Caco-2 (cell line): Measurements from ENCODE around the gene EPHB2. TPM values are rescaled to one million over a fixed set of nuclear protein-coding genes. Genes with fewer than 3 reads are reported as not detected.

Source experiments
- BruUV-seq: library from RNA; stranded (reverse); fragments of 400-500 nt; replicated peaks from 2 replicates; lab custom pipeline; 2021; lab: Mats Ljungman, UMichigan
- CTCF ChIA-PET: fragments of 300-600 bp; sonication (Branson Sonifier 250); formaldehyde crosslinking; loops from one replicate; lab custom pipeline; 2022; ENCODE audit warnings: antibody characterized with exemption; lab: Charles Lee
- POLR2A ChIA-PET: fragments of 300-600 bp; sonication (Branson Sonifier 250); formaldehyde crosslinking; loops from one replicate; lab custom pipeline; 2022; ENCODE audit warnings: antibody characterized with exemption; lab: Charles Lee
- DNase-seq, 2 experiments: peaks; one replicate each; pipeline versions ENCODE4 v3.0.0 to v3.0.0-alpha.2; 2020 to 2022
- H3K27me3 ChIP-seq: replicated peaks from 2 replicates; pipeline ENCODE4 v1.6.0; 2011; ENCODE audit warnings: low read length; ENCODE audit not compliant: control insufficient read depth, insufficient read depth
- H3K36me3 ChIP-seq: 2 replicates; pipeline ENCODE4 v1.5.1; 2011; ENCODE audit warnings: low read length; ENCODE audit not compliant: control insufficient read depth, insufficient read depth
- H3K4me1 ChIP-seq: fragments of 250-450 bp; sonication (Bioruptor Pico); 2 replicates; pipeline ENCODE4 v1.5.1; 2020; ENCODE audit warnings: mild to moderate bottlenecking
- H3K4me3 ChIP-seq: 2 replicates; pipeline ENCODE4 v1.5.1; 2011; ENCODE audit warnings: low read depth, mild to moderate bottlenecking, control low read depth, low read length
- H3K9me3 ChIP-seq: fragments of 250-450 bp; sonication (Bioruptor Pico); 2 replicates; pipeline ENCODE4 v1.5.1; 2020; ENCODE audit warnings: mild to moderate bottlenecking, moderate library complexity
- H3K27ac Mint-ChIP-seq: one replicate; pipeline ENCODE4 v1.8.0; 2022; ENCODE audit warnings: mixed read lengths; ENCODE audit not compliant: unreplicated experiment
- H3K27me3 Mint-ChIP-seq: one replicate; pipeline ENCODE4 v1.8.0; 2022; ENCODE audit warnings: mixed read lengths; ENCODE audit not compliant: insufficient read depth, unreplicated experiment
- H3K36me3 Mint-ChIP-seq: one replicate; pipeline ENCODE4 v1.8.0; 2022; ENCODE audit warnings: mild to moderate bottlenecking, mixed read lengths; ENCODE audit not compliant: insufficient read depth, unreplicated experiment
- H3K4me1 Mint-ChIP-seq: one replicate; pipeline ENCODE4 v1.8.0; 2022; ENCODE audit warnings: low read depth, mixed read lengths; ENCODE audit not compliant: unreplicated experiment
- H3K4me3 Mint-ChIP-seq: one replicate; pipeline ENCODE4 v1.8.0; 2022; ENCODE audit warnings: mild to moderate bottlenecking, moderate library complexity, mixed read lengths; ENCODE audit not compliant: unreplicated experiment
- H3K9me3 Mint-ChIP-seq: one replicate; pipeline ENCODE4 v1.8.0; 2022; ENCODE audit warnings: mixed read lengths; ENCODE audit not compliant: unreplicated experiment
- intact Hi-C: fragments of 100-400 bp; cut with micrococcal nuclease; formaldehyde crosslinking; loops from one replicate; pipeline ENCODE4 v1.10.0; 2022; ENCODE audit not compliant: unreplicated experiment
- total RNA-seq: library from RNA; stranded (reverse); gene quantifications from 2 replicates; pipeline ENCODE4 v1.2.3, GENCODE V29; 2022
- TF ChIP-seq, protein P1 (sequence below), 2 experiments: fragments of 200-600 bp in 1 of 2; IDR thresholded peaks; 1 replicate in 1 of 2; 2 replicates in 1 of 2; pipeline versions ENCODE4 v1.5.1 to v1.8.0; 2011 to 2022; ENCODE audit warnings: antibody characterized with exemption in 1 of 2, control low read depth in 1 of 2, inconsistent platforms in 1 of 2, low read depth in 1 of 2, low read length in 1 of 2, mild to moderate bottlenecking in 1 of 2, moderate library complexity in 1 of 2; ENCODE audit not compliant: insufficient read depth in 1 of 2, severe bottlenecking in 1 of 2, unreplicated experiment in 1 of 2

The EPHB2 gene
- total RNA-seq, 1 experiment from 2014 or later = 30.1 TPM

DNA sequence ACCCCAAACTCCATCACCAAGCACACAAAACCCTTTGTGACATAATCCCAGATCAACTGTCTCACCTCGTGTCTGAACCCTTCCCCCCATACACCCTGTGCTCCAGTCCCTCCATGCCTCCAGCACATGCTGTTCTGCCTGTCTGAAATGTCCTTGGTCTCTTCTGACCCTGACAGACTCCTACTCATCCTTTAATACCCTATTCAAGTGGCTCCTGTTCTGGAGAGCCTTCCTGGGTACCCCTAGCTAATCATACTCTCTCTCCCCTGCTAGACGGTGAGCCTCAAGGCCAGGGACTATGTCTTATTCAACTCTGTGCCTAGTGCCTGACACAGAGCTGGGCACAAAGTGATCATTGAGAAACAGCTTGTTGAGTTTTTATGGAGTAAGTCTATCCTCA is 137.1 kb downstream of the EPHB2 start:
- CTCF ChIA-PET = no interaction called here

DNA sequence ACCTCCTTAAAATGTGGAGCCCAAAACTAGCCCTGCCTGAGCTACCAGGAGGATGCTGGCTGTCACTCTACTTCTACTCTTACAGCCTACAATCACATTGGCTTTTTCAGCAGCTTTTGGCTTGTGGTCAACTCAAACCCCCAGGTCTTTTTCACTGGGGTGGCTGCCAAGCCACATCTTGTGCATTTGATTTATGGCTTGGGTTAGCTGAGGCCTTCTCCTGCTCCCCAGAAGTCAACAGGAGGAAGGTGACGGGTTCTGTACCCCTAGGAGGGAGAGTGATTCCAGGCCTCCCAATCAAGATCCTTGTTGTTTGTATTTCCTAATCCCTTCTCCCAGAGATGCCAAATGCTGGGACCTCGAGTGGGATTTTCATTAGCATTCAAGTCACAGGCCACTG is 137.8 kb downstream of the EPHB2 start:
- Histone ChIP-seq H3K9me3 (no peaks in the 10 kb centered on the region), H3K36me3 (no peaks in the 10 kb centered on the region), H3K27me3 (no peaks in the 10 kb centered on the region), H3K4me1 (no peaks in the 10 kb centered on the region), H3K4me3 (no peak overlapping the region)
- TF ChIP-seq, protein P1, sequence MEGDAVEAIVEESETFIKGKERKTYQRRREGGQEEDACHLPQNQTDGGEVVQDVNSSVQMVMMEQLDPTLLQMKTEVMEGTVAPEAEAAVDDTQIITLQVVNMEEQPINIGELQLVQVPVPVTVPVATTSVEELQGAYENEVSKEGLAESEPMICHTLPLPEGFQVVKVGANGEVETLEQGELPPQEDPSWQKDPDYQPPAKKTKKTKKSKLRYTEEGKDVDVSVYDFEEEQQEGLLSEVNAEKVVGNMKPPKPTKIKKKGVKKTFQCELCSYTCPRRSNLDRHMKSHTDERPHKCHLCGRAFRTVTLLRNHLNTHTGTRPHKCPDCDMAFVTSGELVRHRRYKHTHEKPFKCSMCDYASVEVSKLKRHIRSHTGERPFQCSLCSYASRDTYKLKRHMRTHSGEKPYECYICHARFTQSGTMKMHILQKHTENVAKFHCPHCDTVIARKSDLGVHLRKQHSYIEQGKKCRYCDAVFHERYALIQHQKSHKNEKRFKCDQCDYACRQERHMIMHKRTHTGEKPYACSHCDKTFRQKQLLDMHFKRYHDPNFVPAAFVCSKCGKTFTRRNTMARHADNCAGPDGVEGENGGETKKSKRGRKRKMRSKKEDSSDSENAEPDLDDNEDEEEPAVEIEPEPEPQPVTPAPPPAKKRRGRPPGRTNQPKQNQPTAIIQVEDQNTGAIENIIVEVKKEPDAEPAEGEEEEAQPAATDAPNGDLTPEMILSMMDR (IDR thresholded peaks at IDR 0.05; ENCODE audit: insufficient read depth in 1 of 2, low read depth in 1 of 2, low read length in 1 of 2, severe bottlenecking in 1 of 2, unreplicated experiment in 1 of 2) = no peak
- intact Hi-C loops = no loop called here
- Mint-ChIP-seq H3K36me3 (no peaks in the 10 kb centered on the region), H3K4me1 (peaks cover 8% of the 10 kb centered on the region), H3K9me3 (no peaks in the 10 kb centered on the region), H3K27ac (no peak overlapping the region), H3K27me3 (no peaks in the 10 kb centered on the region), H3K4me3 (no peak overlapping the region)
- ChIA-PET CTCF (no interaction called here), POLR2A (interaction anchor here (0.6 kb wide), 1 partner anchor 50 kb away, joined by 3 read pairs; no protein-coding TSS in a partner anchor)
- no peak for DNase-seq
- no TSS peak for BruUV-seq

More for the DNA sequence above, 137.1 kb downstream of the EPHB2 start:
- intact Hi-C loops = no loop called here
- no peaks in the 10 kb centered on the region for H3K9me3 ChIP-seq
- DNase-seq = no peak
- Mint-ChIP-seq H3K36me3 (no peaks in the 10 kb centered on the region), H3K27me3 (no peaks in the 10 kb centered on the region), H3K4me3 (no peak overlapping the region), H3K4me1 (peaks cover 8% of the 10 kb centered on the region), H3K27ac (no peak overlapping the region), H3K9me3 (no peaks in the 10 kb centered on the region)
- BruUV-seq = no TSS peak
- no peaks in the 10 kb centered on the region for H3K4me1 ChIP-seq
- POLR2A ChIA-PET = no interaction called here
- TF ChIP-seq, protein P1 (IDR thresholded peaks at IDR 0.05; ENCODE audit: insufficient read depth in 1 of 2, low read depth in 1 of 2, low read length in 1 of 2, severe bottlenecking in 1 of 2, unreplicated experiment in 1 of 2) = no peak
- H3K4me3 ChIP-seq = no peak overlapping the region
- H3K27me3 ChIP-seq = no peaks in the 10 kb centered on the region
- no peaks in the 10 kb centered on the region for H3K36me3 ChIP-seq

DNA sequence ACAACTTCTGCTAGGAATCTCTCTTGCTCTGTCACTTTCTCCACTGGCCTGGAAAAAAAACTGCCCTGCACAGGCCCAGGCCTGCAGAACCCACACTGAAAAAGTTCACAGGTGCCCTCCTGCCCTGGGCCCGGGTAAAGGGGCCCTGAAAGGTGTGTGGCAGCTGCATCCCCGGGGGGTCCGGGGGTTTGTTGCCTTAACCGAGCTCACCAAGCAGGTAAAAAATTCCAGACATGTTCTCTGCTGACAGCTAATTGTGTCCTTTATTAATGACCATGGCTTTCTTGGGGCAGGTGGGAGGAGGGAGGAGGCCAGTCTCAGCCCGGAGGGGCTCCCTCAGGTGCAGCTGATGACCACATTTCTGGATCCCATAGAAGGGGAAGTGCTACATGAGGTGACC is 139.1 kb downstream of the EPHB2 start:
- no peaks in the 10 kb centered on the region for H3K9me3 Mint-ChIP-seq
- BruUV-seq = no TSS peak
- peaks cover 8% of the 10 kb centered on the region for H3K4me1 Mint-ChIP-seq
- H3K27ac Mint-ChIP-seq = no peak overlapping the region
- no peak overlapping the region for H3K4me3 Mint-ChIP-seq
- H3K4me1 ChIP-seq = no peaks in the 10 kb centered on the region
- no peaks in the 10 kb centered on the region for H3K9me3 ChIP-seq
- H3K4me3 ChIP-seq = no peak overlapping the region
- no peak for DNase-seq
- no peaks in the 10 kb centered on the region for H3K27me3 Mint-ChIP-seq
- ChIA-PET CTCF (no interaction called here), POLR2A (no interaction called here)
- H3K36me3 Mint-ChIP-seq = no peaks in the 10 kb centered on the region
- H3K27me3 ChIP-seq = no peaks in the 10 kb centered on the region
- no peaks in the 10 kb centered on the region for H3K36me3 ChIP-seq
- intact Hi-C loops = no loop called here
- TF ChIP-seq, protein P1 (IDR thresholded peaks at IDR 0.05; ENCODE audit: insufficient read depth in 1 of 2, low read depth in 1 of 2, low read length in 1 of 2, severe bottlenecking in 1 of 2, unreplicated experiment in 1 of 2) = no peak
